Prostate gland (tissue), 2 donors: ENCODE measurements around the gene ADCY6.

Experiments used
- CTCF ChIP-seq, 4 experiments: fragments of 200-600 bp in 2 of 4; fragments of 450-650 bp in 2 of 4; sonication (generic) in 2 of 4; IDR thresholded peaks; 1 replicate in 3 of 4; 2 replicates in 1 of 4; pipeline ENCODE4 v1.5.1; 2016 to 2019; ENCODE audit warnings: antibody characterized with exemption in 4 of 4, mild to moderate bottlenecking in 2 of 4, moderate library complexity in 2 of 4
- POLR2A ChIP-seq: fragments of 450-650 bp; IDR thresholded peaks from one replicate; pipeline ENCODE4 v1.6.1; 2016; ENCODE audit warnings: antibody characterized with exemption, mild to moderate bottlenecking
- POLR2AphosphoS5 ChIP-seq: sonication (generic); formaldehyde crosslinking; IDR thresholded peaks from one replicate; pipeline ENCODE4 v1.6.1; 2017; ENCODE audit warnings: antibody characterized with exemption

GRCh38 chr12:48826209-48826855 is 37.4 kb upstream of the ADCY6 start:
- no peak for TF ChIP-seq CTCF (IDR thresholded peaks at IDR 0.05)
- TF ChIP-seq POLR2A = no peak
- no peak for TF ChIP-seq POLR2AphosphoS5
